GM19023 (cell line): ENCODE data around the gene EIF2B2.

Experiments
- ATAC-seq: cut with Tn5 transposase; IDR thresholded peaks from one replicate; pipeline ENCODE4 v1.9.1; 2021; ENCODE audit warnings: mild to moderate bottlenecking, moderate library complexity; ENCODE audit not compliant: unreplicated experiment

EIF2B2 gene

GRCh38 chr14:74973905-74974363 is 28.8 kb upstream of the EIF2B2 start:
- no peak for ATAC-seq

DNA sequence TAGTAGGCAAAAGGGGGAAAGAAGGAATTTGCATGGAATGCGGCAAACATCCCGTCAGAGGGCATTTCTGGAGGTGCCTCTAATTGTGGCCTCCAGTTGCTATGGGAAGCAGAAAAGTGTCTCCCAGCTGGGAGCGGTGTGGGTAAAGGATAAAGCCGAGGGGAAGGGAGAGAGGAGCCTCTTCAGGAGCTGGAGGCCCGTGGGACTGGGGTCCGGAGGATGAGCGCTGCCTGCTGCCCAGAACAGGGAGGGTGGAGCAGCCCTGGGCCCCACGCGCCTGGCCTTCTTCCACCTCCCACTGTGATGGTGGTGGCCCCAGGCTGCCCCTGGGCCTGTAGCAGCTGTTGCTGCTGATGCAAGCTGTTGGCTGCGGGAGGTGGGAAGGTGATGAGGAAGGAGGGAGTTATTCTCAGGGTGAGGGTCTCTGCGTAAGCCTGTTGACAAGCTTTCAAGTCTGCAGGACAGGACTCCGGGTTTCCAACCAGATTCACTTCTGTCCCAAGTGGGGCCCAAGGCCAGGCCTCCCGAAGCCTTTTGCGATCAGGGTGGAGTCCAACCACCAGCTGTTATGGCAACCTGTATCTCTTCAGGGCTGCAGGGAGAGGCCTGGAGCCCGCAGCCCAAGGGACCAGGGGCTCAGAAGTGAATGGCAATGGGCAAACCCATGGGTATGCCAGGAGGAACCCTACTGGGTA is 28.2 kb upstream of the EIF2B2 start:
- ATAC-seq, result no peak

GRCh38 chr14:74975059-74975810 is 27.5 kb upstream of the EIF2B2 start:
- ATAC-seq, result no peak

GRCh38 chr14:74976264-74977113 is 26.2 kb upstream of the EIF2B2 start:
- ATAC-seq, result no peak

GRCh38 chr14:74977164-74977900 is 25.4 kb upstream of the EIF2B2 start:
- no peak for ATAC-seq

GRCh38 chr14:74977901-74978385 is 24.8 kb upstream of the EIF2B2 start:
- no peak for ATAC-seq

DNA sequence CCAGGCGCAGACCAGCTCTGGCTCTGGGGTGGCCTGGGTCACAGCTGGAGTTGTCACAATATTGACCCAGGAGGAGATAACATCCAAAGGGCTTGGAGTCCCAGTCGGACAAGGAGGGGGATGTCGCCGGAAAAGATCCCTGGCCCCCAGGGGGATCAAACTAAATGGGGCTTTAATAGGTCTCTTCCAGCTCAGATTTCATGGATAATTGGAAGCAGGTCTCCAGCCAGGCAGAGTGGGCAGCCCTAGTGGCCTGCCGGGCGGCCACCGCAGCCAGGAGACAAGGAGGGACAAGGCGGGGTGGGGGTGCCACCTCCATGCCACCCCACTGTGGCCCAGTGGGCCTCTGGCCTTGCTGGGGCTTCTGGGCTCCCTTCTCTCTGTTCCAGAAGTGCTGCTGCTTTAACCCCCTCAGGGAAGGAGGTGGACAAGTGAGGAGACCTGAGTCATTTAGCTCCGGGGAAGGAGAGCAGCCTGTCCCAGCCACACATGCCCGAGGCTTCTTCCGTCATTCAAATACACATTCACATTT is 24.2 kb upstream of the EIF2B2 start:
- ATAC-seq, result no peak

- ATAC-seq, result no peak
Observed at GRCh38 chr14:74979029-74979428, 23.7 kb upstream of the EIF2B2 start.

DNA sequence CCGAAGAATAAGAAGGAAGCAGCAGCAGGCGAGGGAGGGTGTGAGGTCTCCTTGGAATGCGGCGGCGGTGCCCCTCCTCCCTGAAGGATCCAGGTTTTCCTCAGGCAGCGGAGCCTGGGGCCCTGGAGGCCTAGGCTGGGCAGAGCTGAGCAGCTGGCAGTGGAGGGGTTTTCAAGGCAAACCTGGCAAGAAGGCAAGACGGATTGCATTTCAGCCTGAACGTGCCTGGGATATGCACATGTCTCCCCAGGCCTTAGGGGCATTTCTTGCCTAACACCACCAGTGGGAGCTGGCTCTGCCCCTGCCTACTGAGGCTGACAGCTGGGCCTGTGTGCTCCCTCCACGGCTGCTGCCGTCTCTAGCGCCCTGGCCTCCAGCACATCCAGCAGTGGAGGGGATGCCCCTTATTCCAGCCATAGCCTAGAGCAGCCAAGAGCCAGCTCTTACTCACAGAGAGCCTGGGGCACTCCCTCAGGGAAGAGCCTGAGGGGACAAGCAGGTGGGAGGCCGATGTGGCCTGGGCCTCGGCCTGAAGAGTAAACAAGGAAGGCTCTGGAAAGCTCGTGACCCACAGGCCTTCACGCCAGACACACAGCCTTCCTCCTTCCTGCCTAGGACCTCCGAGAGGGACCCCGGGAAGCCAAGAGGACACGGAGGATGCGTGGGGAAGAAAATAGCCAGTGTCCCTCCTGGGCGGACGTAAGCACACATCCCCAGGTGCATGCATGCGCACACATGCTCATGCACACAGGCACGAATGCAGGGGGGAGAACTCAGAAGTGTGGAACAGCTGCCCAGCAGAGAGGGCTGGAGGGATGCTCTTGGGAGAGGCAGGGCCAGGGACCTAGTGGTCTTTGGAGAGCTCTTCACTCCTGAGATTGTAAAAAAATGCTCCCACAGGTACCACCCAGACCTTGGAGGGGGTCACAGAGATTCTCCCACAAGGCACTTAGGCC is 23.0 kb upstream of the EIF2B2 start:
- ATAC-seq, result no peak

GRCh38 chr14:74980398-74980730 is 22.4 kb upstream of the EIF2B2 start:
- ATAC-seq, result no peak

DNA sequence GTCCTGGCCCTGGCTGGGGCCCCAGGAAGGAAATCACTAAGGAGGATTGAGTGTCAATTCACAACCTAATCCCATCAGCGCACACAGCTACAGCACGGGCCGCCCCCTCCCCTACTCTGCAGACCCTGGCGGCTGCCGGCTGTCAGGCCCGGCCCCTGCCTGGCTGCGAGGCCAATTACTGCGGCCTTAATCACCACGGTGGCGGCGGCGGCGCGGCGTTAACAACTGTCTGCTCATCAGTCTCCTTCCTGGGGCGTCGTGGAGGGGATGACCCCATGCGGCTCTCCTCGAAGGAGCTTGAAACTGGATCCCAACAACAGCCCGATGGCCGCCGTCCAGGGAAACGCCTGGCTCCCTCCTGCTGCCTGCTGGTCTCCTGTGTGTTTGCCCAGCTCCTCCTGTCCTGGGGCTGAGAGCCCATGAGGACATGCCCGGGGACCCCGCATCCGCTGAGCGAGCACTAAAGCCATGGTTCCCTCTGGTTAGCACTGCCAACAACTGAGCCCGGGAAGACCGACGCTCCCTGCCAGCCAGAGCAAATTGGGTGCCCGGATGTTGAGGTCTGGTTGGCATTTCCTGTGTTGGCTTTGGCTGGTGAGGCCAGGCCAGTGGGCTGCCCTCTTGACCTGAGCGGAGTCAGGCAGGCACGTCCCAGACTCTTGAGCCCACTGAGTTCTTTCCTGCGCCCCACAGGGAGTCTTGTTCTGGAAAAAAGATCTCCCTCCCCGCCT is 21.8 kb upstream of the EIF2B2 start:
- ATAC-seq, result no peak

DNA sequence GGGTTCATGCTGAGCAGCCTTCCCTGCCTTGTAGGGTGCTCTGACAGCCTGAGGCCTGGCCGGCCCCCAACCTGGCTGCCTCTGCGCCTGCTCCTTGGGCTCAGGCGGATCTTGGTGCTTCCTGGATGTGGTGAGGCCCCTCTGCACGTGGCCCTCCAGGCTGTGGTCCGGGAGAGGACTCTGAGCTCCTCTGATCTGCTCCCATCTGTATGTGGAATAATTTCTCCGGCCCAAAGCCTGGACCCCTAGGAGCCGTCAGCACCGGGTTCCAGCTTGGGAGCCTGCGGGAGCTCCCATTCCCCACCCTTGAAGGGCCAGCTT is 21.3 kb upstream of the EIF2B2 start:
- no peak for ATAC-seq

GRCh38 chr14:74981833-74982232 is 20.9 kb upstream of the EIF2B2 start:
- no peak for ATAC-seq

DNA sequence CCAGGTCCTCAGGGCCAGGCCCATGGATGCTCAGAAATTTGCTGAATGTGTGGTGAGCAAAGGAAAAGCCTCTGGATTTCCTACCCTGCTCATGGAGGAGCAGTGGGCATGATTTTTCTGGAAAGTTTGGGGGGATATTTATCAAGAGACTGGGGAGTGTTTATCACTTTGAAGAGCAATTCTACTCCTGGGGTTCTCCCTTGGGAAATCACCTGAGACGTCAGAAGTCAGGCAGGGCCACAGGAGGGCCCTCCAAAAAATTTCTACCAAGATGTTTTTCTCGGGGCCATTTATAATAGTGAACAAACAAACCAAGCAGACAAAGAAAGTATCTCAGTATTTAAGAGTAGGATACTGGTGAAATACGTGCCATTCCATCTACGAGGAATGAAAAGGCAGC is 20.1 kb upstream of the EIF2B2 start:
- ATAC-seq, result no peak

DNA sequence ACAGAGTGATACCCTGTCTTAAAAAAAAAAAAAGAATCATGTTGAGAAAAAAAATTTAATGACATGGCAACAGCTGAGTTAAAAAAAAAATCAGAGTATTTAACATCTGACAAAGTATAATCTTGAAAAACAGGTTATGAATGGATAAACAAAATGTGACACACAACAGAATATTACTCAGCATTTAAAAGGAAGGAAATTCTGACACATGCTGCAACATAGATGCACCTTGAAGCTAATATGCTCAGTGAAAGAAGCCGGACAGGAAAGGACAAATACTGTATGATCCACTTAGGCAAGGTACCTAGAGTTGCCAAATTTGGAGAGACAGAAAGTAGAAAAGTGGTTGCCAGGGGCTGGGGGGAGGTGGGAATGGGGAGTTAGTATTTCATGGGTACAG is 19.4 kb upstream of the EIF2B2 start:
- ATAC-seq, result no peak

DNA sequence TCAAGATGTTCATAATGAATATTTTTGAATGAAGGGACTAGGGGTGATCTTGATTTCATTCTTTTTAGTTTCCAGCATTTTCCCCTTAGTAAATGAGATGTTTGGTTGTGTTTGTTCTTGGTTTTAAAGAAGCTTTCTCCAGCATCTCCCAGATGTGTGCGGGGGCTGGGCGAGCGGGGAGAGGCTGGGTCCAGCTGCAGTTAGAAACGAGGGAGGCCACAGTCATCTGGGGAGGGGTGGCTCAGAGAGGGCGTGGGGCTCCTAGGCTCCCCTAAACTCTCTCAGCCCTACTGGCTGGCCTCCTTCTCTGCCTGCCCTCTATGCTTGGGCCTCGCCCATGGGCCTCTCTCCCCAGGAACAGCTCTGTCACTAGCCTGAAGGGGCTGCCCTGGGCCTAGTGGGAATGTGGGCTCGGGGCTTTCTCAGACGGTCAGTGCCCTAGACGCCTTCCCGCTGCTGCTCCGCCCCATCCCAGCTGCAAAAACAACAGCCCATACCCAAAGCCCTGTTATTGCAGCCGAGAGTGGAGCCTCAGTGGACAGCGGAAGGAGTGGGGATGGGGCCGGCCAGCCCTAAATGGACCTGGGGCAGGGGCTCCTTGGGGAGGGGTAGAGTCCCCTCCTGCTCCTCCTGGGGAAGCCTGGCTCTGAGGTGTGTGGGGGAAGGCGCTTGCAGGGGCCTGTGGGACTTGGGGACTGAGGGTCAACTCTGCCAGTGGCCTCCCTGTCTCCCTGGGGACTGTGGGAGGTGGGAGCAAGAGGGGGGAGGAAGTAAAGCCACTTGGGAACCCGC is 18.3 kb upstream of the EIF2B2 start:
- ATAC-seq, result no peak

- no peak for ATAC-seq
Observed at GRCh38 chr14:74985028-74985310, 17.8 kb upstream of the EIF2B2 start.

- no peak for ATAC-seq
Observed at GRCh38 chr14:74985806-74986205, 16.9 kb upstream of the EIF2B2 start.
